ENCODE data around the gene NR3C2.

- TF ChIP-seq SMC3 (IDR thresholded peaks at IDR 0.05; ENCODE audit: borderline replicate concordance, low read length) (no peak), EZH2 (IDR thresholded peaks at IDR 0.05; ENCODE audit: borderline replicate concordance, control insufficient read depth, low read depth, low read length) (no peak), USF1 (IDR thresholded peaks at IDR 0.05; ENCODE audit: borderline replicate concordance, extremely low read length, insufficient read depth, low read depth, low read length) (no peak), YY1 (IDR thresholded peaks at IDR 0.05; ENCODE audit: low read depth, low read length) (no peak), JUNB (IDR thresholded peaks at IDR 0.05) (no peak), SUPT20H (IDR thresholded peaks at IDR 0.05; ENCODE audit: borderline replicate concordance, control insufficient read depth, low read depth, low read length) (no peak), POLR2A (IDR thresholded peaks at IDR 0.05; ENCODE audit: low read depth, low read length) (no peak), PRDM15 (CRISPR knock-in tag; IDR thresholded peaks at IDR 0.05) (no peak)
Observed at GRCh38 chr4:148215202-148215601, 227.0 kb downstream of the NR3C2 start.
